GM12801 (cell line): ENCODE results near the gene PYY.

Source experiments
- CTCF ChIP-seq: IDR thresholded peaks from one replicate; pipeline ENCODE4 v1.5.1; 2011; ENCODE audit warnings: control low read depth; ENCODE audit not compliant: insufficient read length; ENCODE audit errors: extremely low read depth

PYY gene

GRCh38 chr17:43995150-43995471, 41.4 kb upstream of the PYY start:
- TF ChIP-seq CTCF: no peak

GRCh38 chr17:43994272-43995149, 40.8 kb upstream of the PYY start:
- no peak for TF ChIP-seq CTCF

- TF ChIP-seq CTCF: no peak
Observed at GRCh38 chr17:43992641-43993040, 38.9 kb upstream of the PYY start.

GRCh38 chr17:43988301-43988700, 34.6 kb upstream of the PYY start:
- no peak for TF ChIP-seq CTCF

GRCh38 chr17:43987131-43988021, 33.6 kb upstream of the PYY start:
- TF ChIP-seq CTCF: no peak

- no peak for TF ChIP-seq CTCF
Observed at GRCh38 chr17:43986225-43986981, 32.7 kb upstream of the PYY start.

GRCh38 chr17:43984521-43984920, 30.8 kb upstream of the PYY start:
- no peak for TF ChIP-seq CTCF
